GM18907 (cell line): ENCODE results near the gene NPBWR2.

Experiments used
- ATAC-seq: cut with Tn5 transposase; IDR thresholded peaks from one replicate; pipeline ENCODE4 v1.9.1; 2021; ENCODE audit warnings: mild to moderate bottlenecking, moderate library complexity; ENCODE audit not compliant: unreplicated experiment

The NPBWR2 gene

DNA sequence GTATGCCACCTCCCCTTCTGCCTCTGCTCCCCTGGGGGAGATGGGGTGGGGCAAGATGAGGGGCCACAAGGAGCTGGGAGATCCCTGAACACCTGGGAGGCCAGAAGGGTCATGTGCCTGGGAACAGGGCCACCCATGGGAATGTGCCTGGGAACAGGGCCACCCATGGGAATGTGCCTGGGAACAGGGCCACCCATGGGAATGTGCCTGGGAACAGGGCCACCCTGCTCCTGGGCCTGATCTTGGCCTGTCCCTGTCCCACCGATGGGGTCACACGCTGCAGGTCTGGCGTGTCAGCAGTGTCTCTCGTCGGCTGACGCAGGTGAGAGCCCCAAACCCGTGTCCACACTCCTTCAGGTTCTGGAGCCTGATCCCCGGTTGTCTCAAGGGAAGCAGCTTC, 32.4 kb downstream of the NPBWR2 start:
- no peak for ATAC-seq

- ATAC-seq = no peak
These were observed 33.1 kb downstream of the NPBWR2 start for GRCh38 chr20:64074184-64074789.

DNA sequence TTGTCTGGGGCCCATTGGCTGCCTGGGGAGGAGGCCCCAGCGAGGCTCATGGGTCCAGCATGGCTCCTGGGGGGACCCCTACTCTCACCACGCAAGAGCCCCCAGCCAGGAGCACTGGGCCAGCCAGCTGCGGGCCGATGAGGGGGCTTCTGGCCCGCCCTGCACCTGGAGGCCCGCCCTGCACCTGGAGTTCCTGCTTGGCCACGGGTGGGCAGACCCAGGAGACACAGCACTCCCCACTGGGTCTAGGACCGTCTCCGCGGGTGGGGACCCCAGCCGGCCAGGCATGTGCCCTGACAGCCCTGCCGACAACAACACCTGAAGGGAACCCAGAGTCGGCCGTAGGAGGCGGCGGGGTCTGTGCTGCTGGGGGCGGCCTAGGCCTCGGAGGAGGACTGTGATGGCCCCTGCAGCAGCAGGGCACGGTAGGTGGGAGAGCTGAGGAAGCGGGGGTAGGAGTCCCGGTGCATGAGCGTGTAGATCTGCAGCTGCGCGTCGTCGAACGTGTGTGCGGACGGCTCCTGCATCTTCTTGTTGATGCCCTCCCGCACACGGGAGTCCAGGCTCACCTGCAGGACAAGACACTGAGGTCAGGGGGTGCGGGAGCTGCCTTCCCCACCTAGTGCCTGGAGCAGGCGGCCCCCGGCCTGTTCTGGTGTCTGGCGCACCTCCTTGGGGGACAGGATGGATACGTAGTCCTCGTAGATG, 33.7 kb downstream of the NPBWR2 start:
- no peak for ATAC-seq

DNA sequence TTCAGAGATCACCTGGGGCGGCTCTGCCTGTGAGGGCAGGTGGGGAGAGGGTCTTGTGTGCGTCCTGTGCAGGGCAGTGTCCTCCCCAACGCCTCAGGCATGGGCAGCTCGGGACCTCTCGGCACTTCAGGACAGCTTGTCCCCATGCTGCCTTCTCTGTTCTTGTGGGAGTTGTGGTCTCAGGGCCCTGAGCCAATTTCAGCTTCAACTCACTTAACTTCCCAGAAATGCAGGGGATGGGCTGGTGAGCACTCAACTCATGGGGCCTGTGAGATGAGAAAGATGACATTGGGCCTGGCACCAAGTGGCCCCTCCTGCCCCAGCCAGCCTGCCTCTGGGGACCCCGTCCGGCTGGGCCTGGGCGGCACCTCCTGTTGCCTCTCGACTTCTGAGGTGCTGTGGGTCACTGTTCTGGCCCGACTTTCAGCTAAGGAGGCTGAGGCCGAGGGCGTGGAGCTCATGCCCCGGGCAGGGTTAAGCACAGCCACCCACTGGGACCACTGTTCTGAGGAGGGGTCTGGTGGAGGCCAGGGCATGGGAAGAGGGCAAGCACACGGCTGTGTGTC, 34.8 kb downstream of the NPBWR2 start:
- ATAC-seq = no peak

DNA sequence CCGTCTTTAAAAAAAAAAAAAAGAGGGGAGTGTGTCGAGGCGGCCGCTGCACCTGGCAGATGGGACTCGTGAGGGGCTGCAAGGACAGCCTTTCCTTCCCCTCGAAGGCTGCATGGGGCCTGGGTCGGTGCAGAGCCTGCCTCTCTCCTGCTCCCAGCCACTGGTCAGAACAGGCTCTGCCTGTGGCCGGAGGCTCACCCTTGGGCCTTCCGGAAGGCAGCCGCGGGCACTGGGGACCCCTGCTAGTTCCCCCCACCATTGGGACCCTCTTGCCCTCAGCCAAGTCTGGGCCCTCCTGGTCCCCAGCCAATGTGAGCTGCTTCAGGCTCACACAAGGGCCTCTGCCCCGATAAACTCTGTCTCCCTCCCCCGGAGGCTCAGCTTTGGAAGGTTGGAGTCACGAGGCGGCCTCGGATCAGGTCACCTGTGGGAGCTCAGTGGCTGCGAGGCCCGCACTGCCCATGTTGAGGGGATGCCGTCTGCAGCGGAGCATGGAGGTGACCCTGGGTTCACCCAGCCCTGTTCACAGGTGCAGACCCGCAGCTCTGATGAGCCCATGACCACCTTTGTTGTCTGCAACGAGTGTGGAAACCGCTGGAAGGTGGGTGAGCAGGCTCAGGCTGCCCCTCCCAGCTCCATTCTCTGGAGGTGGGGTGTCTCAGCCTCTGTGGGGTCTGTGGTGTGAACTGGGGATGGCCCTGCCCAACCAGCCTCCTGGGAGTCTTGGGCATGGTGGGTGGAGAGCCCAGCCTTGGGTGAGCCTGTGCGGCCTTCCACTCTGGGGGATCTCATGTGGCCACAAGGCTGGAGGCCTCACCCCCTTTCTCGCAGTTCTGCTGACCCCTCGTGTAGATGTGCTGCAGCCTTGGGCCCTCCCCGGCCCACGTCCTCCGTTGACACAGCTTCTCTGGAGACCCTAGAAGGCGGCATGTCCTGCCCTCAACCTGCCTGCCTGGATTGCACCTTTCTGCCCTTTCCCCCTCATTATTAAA, 35.7 kb downstream of the NPBWR2 start:
- no peak for ATAC-seq

- ATAC-seq = no peak
These were observed 36.9 kb downstream of the NPBWR2 start for GRCh38 chr20:64070244-64070993.

DNA sequence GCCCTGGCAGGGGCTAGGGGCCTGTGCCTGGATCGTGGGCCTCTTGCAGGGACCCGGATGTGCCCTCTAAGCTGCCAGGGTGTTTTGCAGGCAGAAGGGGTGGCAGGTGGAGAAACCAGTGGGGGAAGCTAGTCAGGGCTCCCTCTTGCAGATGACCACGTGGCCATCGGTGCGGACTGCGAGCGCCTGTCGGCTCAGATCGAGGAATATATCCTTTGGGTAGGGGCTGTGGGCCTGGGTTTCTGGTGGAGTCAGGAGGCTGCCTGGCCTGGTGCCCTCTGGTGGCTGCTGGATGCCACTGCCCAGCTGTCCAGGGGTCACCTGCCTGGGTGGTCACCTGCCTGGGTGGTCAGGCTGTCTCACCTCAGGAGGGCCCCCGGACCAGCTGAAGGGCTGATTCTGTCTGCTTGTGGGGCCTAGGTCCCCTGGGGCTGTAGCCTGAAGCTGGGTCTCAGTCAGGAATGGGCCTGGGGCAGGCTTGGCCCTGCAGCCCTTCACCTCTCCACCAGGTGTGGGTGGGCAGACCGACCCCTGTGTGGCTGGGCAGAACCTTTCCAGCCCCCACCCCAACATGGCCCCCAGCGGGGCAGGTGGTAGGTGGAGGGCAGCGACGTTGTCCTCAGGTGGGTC, 37.6 kb downstream of the NPBWR2 start:
- ATAC-seq = no peak

GRCh38 chr20:64069209-64069613, 38.2 kb downstream of the NPBWR2 start:
- no peak for ATAC-seq

GRCh38 chr20:64068386-64069208, 38.8 kb downstream of the NPBWR2 start:
- ATAC-seq = no peak

DNA sequence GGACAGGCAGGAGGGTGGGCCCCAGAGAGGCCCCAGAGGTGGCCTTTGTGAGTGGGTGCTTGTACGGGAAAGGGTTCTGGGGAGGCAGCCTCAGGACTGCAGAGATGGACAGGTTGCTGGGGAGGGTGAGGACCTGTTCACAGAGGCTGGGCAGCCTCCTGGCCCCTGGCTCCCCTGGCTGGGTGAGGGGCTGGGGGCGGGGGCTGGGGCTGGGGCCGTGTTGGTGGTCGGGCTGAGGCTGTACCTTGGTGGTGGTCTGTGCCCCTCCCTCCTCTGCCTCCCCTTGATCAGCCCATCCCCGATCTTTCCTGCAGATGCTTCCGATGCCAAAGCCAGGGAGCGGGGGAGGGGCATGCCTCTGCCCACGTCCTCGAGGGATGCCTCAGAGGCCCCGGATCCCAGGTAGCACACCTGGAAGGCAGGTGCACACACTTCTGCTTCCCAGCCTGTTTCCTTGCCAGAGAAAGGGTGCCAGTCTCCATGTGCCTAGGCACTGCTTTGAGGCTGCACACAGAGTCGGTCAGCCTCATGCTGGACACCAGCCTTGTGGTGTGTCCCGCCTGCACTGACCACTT, 39.5 kb downstream of the NPBWR2 start:
- ATAC-seq = no peak

- no peak for ATAC-seq
These were observed 40.2 kb downstream of the NPBWR2 start for GRCh38 chr20:64067005-64067632.

DNA sequence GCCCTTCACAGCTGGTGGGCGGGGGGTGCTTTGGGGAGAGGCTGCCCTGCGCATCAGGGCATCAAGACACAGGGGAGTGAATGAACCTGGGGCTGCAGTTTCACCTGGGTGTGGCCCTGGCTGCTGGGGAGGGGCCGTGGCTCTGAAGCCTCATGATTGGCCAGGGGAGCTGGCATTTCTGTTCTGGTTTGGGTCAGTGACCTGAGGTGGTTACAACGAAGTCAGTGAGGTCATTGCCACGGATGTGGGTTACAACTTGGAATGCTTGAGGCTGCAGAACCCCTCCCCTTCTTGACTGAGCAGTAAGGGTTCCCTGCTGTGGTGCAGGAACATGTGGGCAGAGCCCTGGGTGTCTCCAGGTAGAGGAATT, 41.4 kb downstream of the NPBWR2 start:
- ATAC-seq = peak; percentile 48

- ATAC-seq = no peak
These were observed 42.0 kb downstream of the NPBWR2 start for GRCh38 chr20:64065062-64065973.

DNA sequence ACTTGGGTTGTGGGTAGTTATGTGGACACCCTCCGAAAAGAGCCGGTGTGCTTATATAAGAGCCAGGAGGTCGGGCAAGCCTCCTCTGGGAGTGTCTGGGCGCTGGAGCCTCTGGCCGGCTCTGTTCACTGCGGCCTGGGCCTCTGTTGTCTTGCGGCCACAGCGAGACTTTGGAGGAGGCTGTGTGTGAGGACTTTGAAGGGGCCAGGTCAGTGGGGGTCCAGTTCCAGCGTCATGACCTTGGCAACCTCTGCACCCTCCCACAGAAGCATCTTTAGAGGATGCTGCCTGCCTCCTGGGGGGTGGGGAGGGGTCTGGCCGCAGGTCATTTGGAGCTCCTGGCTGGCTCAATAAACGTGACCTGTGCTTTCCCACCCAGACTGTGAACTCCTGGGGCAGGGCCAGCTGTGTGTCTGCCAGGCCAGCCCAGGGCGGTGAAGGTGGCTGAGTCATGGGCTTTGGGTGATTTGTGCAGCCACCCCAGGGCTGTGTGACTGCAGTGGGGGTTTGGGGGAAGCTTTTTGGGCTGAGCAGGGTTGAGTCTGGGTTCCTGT, 43.1 kb downstream of the NPBWR2 start:
- no peak for ATAC-seq

GRCh38 chr20:64063389-64064144, 43.8 kb downstream of the NPBWR2 start:
- no peak for ATAC-seq

DNA sequence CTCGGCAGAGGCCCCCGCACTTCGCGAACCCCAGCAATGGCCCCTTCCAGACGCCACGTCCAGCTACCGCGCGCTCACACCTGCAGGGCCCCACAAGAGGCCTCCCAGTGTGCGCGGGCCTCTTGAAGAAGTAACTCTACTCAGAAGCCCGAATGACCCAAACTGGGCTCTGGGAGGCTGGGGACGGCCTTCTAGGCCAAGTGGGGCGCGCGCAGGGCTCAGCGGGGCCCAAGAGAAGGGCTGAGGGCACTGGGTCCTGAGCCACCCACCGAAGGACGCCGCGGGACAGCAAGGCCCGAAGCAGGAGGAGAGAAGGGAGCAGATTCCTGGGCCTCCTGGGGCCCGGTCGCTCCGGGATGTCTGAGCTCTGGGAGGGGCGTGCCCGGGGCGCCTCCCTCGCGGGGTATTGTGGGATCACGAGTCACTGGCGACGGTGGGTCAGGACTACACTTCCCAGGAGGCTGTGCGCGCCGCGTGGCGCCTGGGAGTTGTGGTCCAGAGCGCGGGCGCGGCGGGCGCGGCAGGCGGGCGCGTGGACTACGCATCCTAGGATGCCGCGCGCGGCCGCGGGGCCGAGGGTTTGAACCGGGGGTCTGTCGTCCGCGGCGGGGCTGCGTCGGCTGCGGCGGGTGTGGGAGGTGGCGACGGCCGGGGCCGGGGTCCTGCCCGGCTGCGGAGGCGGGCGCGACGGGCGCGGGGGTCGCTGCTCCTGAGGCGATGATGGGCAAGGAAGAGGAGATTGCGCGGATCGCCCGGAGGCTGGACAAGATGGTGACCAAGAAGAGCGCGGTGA, 44.6 kb downstream of the NPBWR2 start, which contains the start of gene TCEA2:
Gene TCEA2 (plus strand): TSS at position 603 of the 793 bp plus-strand sequence. CDS start 115 bp downstream, at position 718.
- peak; percentile 78 for ATAC-seq
